Activated T-cell treated with anti-CD3 and anti-CD28 coated beads, Interleukin-2, amount 50 U/mL, for 1 hour (primary cell): ENCODE data around the gene GNAL.

ENCODE experiments used
- DNase-seq: peaks from one replicate; pipeline ENCODE4 v3.0.0-alpha.2; 2020

The GNAL gene

GRCh38 chr18:11925800-11926481, 236.9 kb downstream of the GNAL start:
- DNase-seq: no peak

GRCh38 chr18:11927497-11927896, 238.4 kb downstream of the GNAL start:
- no peak for DNase-seq

GRCh38 chr18:11932393-11932792, 243.3 kb downstream of the GNAL start:
- DNase-seq: no peak
